Hepatic stellate cell (primary cell): ENCODE data around the gene AOPEP.

Source experiments
- DNase-seq: peaks from one replicate; pipeline ENCODE4 v3.0.0; 2011; ENCODE audit warnings: low spot score

The AOPEP gene

GRCh38 chr9:94794476-94795167 is 68.1 kb downstream of the AOPEP start:
- no peak for DNase-seq

- no peak for DNase-seq
These were observed 70.2 kb downstream of the AOPEP start for GRCh38 chr9:94796687-94797086.

DNA sequence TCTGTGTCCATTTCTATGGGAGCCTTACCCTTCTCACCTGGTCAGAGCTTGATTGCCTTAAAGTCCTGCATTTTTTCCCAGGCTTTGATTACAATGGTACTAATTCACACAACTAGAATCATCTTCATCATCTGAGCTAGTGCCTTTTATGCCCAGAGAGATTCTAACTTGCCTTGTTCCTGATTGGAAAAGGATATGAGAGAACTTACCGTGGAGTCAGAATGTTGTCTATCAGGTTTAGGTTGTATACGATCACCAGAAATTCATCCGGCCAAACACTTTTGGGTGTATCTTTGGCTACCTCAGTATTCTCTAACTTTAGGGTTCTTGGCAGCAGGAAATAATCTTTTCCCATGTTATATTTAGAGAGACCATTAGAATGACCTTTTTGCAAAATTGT is 71.7 kb downstream of the AOPEP start:
- no peak for DNase-seq

DNA sequence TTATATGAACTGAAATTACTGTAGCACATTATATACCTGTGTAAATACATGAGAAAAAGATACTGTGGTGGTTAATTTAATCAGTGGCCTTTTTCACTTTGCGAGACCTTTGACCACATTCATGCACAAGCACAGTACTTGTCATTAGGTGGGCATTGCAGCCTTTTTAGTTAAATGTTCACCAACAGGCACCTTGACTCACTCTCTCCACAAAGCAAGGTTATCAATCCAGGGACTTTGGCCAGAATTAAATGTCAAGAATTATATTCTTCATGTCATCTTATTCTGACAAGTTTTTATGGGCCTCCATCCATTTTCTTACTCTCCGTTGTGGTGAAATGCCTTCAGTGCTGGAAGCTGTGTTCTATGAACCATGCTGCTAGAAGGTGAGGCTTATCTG is 72.2 kb downstream of the AOPEP start:
- DNase-seq = no peak

GRCh38 chr9:94799578-94800264 is 73.2 kb downstream of the AOPEP start:
- DNase-seq = peak; percentile 36

- DNase-seq = no peak
These were observed 74.1 kb downstream of the AOPEP start for GRCh38 chr9:94800424-94801117.

GRCh38 chr9:94801234-94801633 is 74.7 kb downstream of the AOPEP start:
- no peak for DNase-seq

GRCh38 chr9:94801681-94802080 is 75.2 kb downstream of the AOPEP start:
- no peak for DNase-seq

- DNase-seq = no peak
These were observed 75.8 kb downstream of the AOPEP start for GRCh38 chr9:94802251-94802650.

DNA sequence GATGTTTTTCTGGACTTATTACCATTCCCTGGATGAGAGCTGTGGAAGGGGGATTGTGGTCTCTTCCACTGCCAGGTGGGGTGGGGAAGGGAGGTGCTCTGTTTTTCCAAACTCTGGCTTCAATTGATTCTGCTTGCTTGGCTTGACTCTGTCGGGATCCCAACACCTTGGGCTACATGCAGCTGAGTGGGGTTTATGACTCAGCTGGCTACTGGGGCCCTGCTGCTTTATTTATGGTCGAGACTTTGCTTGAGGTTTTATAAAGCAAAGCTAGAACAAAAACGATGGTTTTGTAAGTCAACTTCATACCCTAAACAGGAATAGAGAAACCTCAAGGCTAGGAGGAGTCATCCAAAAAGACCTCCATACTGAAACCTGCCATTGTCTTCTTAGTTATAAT is 76.3 kb downstream of the AOPEP start:
- no peak for DNase-seq

DNA sequence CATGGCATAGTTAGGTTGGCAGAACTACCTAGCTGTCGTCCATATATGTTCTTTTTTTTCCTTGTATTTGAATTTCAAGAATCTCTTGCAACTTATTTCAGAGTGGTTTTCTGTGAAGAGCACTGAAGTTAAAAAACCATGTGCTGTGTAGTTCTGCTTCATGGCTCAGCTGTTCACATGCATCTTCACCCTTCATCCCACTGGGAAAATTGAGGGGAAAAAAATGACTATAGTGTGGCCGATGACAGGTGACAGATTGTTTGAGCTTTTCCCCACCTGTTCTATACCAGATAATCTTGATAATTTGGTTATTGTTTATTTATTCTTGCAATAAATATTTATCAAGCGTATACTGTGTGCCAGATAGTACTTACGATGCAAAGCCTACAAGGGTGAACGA is 77.8 kb downstream of the AOPEP start:
- DNase-seq = no peak

- DNase-seq = no peak
These were observed 78.6 kb downstream of the AOPEP start for GRCh38 chr9:94805051-94805489.

- DNase-seq = peak; percentile 68
These were observed 79.1 kb downstream of the AOPEP start for GRCh38 chr9:94805585-94805984.

- DNase-seq = no peak
These were observed 79.9 kb downstream of the AOPEP start for GRCh38 chr9:94806307-94806893.

DNA sequence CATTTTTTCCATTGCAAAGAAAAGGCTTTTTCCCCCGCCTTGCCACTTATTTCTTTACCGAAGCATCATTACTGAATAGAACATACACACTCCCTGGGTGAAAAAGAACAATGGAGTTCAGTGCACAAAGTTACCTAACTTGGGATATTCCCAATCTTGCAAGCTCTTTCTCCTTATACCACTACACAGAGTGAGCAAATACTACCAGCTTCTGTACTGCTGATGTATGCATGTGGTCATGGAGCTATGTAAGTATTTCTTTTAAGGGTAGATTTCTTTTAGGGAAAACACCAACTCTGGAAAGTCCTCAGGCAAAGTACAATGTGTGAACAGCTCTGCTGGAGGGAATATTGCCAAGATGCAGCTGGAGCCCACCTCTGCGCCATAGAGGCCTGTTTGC is 81.1 kb downstream of the AOPEP start:
- no peak for DNase-seq

DNA sequence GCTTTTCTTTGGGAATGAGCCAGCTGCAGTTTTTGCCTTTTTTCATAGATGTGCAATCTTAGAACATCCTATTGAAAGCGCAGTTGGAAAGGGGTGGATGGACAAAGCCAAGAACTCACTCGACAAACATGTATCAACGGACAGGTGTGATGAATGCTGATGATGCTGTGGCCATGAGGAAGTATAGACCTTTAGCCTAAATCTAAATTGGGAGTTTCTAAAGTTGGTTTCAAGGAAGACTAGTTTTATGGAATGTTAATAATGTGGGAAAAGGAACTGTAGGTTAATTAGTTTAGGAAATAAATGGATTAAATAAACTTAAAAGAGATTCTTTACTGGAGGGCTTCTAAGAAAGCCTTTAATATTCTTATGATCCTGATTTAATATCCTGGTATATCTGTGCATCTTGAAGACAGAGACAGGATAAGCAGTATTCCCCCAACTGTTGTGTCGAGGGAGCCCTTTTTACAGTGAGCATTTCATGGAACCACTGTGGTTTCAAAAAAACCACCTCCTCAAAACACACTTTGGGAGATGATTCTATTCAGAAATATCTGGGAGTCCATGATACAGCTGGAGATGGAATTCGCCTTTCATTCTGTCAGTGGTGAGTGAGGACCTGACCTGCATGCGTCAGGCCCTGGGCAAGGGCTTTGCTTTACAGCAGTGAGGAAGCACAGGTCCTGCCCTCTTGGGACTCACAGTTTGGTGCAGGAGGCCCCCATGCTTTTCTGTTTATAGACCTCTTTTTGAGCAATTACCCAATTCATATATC is 82.6 kb downstream of the AOPEP start:
- no peak for DNase-seq

DNA sequence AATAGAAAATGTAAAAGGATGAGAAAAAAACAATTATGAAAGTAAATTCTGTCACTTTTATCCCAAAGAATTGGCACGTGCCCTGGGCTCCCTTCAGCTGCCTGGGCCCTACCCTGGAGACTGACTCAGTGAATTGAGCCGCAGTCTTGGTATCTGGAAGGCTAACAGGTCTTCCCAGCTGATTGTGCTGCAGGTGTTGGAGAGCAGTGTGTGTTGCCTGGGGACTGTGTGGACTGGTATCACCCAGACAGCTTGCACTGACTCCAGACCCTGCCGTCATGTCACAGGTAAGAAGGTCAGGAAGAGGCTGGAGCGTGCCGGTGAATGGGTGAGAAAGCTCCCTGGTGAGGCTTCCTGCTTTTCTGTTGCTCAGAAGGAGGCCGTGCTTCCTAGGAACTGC is 83.3 kb downstream of the AOPEP start:
- DNase-seq = no peak

DNA sequence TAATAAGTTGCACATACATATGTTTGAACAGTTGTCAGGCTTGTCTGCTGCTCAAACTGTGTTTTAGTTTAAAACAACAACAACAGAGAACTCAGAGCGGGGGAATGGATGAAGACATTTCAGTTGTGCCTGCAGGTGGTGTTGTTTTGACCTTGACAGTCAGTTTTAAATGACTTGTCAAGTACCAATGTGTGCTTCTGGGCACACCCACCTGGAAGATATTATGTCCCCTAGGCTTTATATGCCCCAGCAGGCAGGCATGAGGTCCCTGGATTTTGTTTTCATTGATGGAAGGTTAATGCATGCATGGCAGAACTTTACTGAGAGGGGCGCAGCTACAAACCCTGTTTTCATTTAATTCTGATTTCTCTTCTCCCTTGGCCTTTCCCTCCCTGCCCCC is 84.6 kb downstream of the AOPEP start:
- no peak for DNase-seq

- peak; percentile 62 for DNase-seq
These were observed 85.8 kb downstream of the AOPEP start for GRCh38 chr9:94812343-94812742.

DNA sequence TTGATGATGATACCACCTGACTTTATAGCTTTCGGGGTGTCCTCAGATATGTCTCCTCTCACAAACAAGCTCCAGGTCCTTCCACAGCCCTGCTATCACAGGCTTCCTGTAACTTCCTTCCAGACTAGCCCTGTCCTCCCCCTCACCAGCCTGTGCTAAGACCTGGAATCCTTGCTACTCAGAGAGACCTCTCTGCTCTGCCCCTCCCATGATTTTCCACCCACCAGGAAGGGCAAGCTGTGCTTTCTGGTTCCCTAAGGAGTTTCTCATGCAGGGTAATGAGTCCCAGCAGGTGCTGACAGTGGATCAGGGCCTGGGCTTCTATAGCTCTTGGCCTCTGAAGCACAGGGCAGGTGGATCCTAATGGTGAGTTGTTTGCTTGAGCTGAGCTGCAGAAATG is 86.9 kb downstream of the AOPEP start:
- DNase-seq = no peak

DNA sequence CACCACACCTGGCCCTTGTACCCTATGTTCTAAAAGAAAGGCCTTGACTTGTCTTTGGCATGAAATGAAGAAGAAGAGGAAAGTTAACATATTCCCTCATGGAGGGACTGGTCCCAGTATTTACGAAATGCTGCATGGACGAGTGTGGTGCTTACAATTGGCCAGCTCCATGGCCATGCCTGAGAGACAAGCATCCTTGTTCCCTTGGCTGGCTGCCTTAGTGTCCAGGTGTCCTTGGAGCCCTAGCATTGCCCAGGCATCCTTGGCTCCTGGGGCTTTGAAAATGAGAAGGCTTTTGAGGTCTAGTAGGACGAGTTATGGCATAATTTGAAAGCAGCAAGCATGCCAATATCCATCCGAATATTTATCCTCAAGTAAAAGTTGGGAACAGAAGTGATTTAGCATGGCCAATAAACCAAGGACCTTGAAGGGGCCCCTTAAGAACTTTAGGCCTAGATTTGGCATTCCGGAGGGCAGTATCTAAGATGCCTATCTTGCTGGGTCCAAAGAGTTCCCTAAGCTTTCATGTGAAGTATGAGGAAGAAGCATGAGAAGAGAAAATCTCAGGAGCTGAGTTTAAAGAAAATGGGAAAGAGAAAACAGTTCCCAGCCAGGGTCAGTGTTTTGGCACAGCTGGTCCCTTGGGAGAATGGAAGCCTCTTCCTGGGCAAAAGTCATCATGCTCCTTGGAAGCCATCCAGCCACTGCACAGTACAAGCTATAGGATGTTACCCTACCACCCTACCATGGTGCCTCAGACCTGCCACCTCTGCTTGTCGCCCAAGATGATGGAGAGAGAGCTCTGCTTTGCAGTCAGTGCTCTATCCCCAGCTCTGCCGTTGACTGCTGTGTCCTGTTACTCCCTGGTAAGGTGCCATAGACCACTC is 91.0 kb downstream of the AOPEP start:
- DNase-seq = no peak
